Choroid plexus epithelial cell (primary cell): ENCODE data around the gene PDAP1.
A peak's percentile ranks its signal among the peaks of the same experiment; 100 is the strongest.
"Not testable (repeated sequence)": the region's sequence is repeated elsewhere in the genome, so short reads cannot be mapped to it uniquely, and the experiment has no call there.

Experiments
- DNase-seq: peaks from one replicate; pipeline ENCODE4 v3.0.0-alpha.2; 2010; ENCODE audit warnings: low read depth
- H3K4me3 ChIP-seq: 2 replicates; pipeline ENCODE4 v1.5.1; 2011; ENCODE audit warnings: low read depth, mild to moderate bottlenecking, control low read depth, low read length, moderate library complexity
- TF ChIP-seq, protein P1 (sequence below): conservative IDR thresholded peaks from 2 replicates; pipeline ENCODE4 v1.5.1; 2011; ENCODE audit warnings: low read depth, mild to moderate bottlenecking, control low read depth, inconsistent platforms, low read length, moderate library complexity

The PDAP1 gene

DNA sequence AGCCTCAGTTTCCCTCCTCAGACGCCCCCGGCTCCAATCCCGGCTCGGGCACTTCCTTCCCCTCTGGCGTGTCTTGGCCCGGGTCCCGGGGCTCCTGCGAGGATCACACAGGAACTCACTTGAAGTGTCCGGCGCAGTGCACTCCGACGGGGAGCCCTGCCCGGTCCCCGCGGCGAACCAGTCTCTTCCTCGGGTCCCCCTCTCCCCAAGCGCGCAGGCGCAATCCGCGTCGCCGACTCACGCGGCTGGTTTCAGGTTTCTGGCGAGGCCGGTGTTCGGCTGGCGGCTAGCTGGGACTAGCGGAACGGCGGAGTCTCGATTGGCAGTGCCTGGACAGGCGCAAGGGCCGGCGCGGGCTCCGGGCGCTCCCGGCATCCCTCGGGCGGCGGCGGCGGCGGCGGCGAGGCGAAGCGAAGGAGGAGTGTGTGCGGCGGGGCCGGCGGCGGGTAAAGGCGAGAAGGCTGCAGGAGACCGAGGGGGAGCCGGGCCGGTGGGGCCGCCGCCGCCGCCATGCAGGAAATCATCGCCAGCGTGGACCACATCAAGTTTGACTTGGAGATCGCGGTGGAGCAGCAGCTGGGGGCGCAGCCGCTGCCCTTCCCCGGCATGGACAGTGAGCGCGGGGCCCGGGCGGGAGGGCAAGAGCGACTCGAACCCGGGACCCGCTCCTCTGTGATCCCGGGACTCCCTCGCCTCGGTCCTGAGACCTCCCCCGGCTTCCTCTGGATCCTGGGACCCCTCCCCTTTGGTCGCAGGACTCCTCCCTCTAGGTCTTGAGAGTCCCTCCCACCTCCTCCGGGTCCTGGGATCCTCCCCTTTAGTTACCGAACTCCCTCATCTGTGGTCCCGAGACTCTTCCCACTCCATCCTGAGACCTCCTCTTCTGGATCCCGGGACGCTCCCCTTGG, 30.4 kb upstream of the PDAP1 start, which contains the start of the genes CPSF4 and PTCD1:
TSS of gene CPSF4 (plus strand) at position 371 of the 908 bp plus-strand sequence. CDS start at position 511, 140 bp downstream.
TSS of gene PTCD1 (minus strand) at position 226 of the 908 bp plus-strand sequence. CDS start 3,556 bp downstream, outside the sequence.
- TF ChIP-seq, protein P1, sequence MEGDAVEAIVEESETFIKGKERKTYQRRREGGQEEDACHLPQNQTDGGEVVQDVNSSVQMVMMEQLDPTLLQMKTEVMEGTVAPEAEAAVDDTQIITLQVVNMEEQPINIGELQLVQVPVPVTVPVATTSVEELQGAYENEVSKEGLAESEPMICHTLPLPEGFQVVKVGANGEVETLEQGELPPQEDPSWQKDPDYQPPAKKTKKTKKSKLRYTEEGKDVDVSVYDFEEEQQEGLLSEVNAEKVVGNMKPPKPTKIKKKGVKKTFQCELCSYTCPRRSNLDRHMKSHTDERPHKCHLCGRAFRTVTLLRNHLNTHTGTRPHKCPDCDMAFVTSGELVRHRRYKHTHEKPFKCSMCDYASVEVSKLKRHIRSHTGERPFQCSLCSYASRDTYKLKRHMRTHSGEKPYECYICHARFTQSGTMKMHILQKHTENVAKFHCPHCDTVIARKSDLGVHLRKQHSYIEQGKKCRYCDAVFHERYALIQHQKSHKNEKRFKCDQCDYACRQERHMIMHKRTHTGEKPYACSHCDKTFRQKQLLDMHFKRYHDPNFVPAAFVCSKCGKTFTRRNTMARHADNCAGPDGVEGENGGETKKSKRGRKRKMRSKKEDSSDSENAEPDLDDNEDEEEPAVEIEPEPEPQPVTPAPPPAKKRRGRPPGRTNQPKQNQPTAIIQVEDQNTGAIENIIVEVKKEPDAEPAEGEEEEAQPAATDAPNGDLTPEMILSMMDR, result no peak
- H3K4me3 ChIP-seq, result peak within 1 kb of the TSS; percentile 96
- DNase-seq, result peak; percentile 96

DNA sequence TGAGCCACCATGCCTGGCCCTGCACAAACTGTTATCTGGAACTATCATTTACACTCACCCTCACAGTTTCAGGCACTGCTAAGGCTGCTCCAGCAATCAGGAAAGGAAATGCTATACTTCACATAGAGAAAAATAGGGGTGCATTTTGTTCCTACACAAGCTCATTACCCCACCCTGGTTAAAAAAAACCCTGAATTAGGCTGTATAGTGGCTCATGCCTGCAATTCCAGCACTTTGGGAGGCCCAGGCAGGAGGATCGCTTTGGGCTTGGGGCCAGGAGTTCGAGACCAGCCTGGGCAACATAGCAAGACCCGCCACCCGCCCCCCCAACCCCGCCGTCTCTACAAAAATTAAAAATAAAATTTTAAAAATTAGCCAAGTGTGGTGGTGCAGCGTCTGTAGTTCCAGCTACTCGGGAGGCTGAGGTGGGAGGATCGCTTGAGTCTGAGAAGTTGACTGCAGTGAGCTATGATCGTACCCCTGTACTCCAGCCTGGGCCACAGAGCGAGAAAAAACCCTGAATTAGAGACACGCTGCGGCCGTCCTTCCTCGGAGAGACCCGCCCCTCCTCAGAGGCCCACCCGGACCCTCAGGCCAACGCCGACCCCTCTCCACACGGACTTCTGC, 29.7 kb upstream of the PDAP1 start:
- DNase-seq, result peak; percentile 12
- TF ChIP-seq, protein P1, result no peak

DNA sequence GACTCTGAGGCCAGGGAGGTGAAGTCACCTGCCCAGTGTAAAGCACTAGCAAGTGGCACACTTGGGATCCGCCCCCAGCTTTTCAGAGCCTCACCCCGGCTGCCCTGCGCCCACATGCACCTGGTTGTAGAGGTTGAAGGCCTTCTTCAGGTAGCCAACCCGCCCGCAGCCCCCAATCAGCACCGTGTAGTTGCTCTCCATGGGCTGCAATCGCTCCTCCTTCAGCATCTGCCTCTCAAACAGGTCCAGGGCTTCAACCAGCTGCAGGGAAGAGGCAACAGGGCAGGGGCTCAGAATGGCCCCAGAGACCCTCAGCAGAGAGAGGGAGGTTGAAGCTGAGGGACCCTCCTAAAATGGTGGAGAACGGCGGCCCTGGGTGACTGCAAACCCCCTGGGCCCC, 24.8 kb upstream of the PDAP1 start:
- TF ChIP-seq, protein P1, result no peak
- DNase-seq, result no peak

More for the DNA sequence above, 29.7 kb upstream of the PDAP1 start:
- peak overlapping the region; percentile 96 for H3K4me3 ChIP-seq

DNA sequence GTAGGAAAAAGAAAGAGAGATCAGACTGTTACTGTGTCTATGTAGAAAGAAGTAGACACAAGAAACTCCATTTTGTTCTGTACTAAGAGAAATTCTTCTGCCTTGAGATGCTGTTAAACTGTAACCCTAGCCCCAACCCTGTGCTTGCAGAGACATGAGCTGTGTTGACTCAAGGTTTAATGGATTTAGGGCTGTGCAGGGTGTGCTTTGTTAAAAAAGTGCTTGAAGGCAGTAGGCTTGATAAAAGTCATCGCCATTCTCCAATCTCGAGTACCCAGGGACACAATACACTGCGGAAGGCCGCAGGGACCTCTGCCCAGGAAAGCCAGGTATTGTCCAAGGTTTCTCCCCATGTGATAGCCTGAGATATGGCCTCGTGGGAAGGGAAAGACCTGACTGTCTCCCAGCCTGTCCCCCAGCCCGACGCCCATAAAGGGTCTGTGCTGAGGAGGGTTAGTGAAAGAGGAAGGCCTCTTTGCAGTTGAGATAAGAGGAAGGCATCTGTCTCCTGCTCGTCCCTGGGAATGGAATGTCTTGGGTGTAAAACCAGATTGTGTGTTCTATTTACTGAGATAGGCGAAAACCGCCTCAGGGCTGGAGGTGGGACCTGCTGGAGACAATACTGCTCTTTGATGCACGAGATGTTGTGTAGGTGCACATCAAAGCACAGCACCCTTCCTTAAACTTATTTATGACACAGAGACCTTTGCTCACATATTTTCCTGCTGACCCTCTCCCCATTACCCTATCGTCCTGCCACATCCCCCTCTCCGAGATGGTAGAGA, 23.6 kb upstream of the PDAP1 start:
- not testable (repeated sequence) for DNase-seq, H3K4me3 ChIP-seq

More for the DNA sequence above, 24.8 kb upstream of the PDAP1 start:
- no peak overlapping the region for H3K4me3 ChIP-seq

DNA sequence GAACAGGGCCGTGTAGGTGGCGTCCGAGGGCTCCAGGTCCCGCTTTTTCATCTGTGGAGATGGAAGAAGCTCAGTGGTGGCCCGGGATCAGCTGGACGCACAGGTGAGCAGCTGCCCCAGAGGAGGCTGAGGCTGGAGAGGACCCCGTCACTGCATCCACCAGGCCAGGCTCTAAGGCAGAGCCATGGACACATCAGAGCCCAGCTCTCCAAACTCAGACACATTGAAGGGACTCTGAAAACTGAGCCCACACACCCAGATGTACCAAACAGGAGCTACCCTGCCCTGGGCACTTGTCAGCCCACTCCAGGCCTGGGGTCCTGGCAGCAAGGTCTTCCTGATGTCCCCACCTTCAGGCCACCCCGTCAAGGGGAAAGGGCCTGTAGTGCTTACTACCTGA, 21.4 kb upstream of the PDAP1 start:
- TF ChIP-seq, protein P1, result no peak

DNA sequence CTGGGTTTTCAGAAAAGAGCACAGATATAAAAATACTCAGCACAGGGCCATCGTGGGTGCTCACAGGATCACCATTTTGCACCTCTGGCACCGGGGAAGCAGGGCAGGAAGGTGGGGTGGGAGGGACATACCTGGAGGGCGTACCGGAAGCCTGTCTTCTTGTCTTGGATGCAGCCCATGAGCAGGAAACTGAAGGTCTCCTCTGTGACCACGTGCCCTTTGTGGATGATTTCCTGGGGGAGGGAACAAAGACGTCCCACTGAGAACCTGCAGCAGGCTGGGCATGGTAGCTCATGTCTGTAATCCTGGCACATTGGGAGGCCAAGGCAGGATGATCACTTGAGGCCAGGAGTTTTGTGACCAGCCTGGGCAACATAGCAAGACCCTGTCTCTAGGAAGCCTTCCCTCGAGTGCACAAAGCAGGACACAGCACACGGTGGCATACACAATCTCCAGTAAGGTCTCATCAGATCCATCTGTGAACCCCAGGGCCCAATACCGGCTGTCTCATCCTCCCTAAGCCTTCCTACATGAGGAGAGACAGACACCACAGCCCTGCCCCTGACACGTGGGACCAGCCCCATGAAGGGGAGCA, 20.7 kb upstream of the PDAP1 start:
- H3K4me3 ChIP-seq, result no peak overlapping the region
- TF ChIP-seq, protein P1, result no peak
- DNase-seq, result no peak

More for the DNA sequence above, 21.4 kb upstream of the PDAP1 start:
- H3K4me3 ChIP-seq, result no peak overlapping the region
- DNase-seq, result no peak
